ENCODE data around the gene CCDC34. TPM values are rescaled to one million over a fixed set of nuclear protein-coding genes. Genes with fewer than 3 reads are reported as not detected.
A peak's percentile ranks its signal among the peaks of the same experiment; 100 is the strongest.

The CCDC34 gene
- total RNA-seq, 6 donors from 2014 or later = 1.00 to 6.4 (median 1.6) TPM; not detected in 1

GRCh38 chr11:27395556-27396258, 32.7 kb upstream of the CCDC34 start:
- DNase-seq = peak in 1 of 2 donors; percentile 22
- no peaks in the 10 kb centered on the region for H3K36me3 ChIP-seq
- H3K9me3 ChIP-seq = no peaks in the 10 kb centered on the region
- peak; percentile 30 to 76 for ATAC-seq (ENCODE audit: low FRiP score in 2 of 2)
- no peak for TF ChIP-seq CTCF (IDR thresholded peaks at IDR 0.05)
- no peak for TF ChIP-seq POLR2A (IDR thresholded peaks at IDR 0.05)
- H3K4me1 ChIP-seq = peaks cover 0 to 19% (median 13%) of the 10 kb centered on the region in 4 donors
- no peak overlapping the region for H3K4me3 ChIP-seq
- 41 to 47% methylated on average over 7 of the region's 7 CpGs for WGBS, 2 donors
- H3K27ac ChIP-seq = no peak overlapping the region
- no peaks in the 10 kb centered on the region for H3K27me3 ChIP-seq

GRCh38 chr11:27394781-27395228, 31.8 kb upstream of the CCDC34 start:
- Histone ChIP-seq H3K4me3 (no peak overlapping the region), H3K27me3 (no peaks in the 10 kb centered on the region), H3K9me3 (no peaks in the 10 kb centered on the region), H3K4me1 (peaks cover 0 to 19% (median 13%) of the 10 kb centered on the region in 4 donors), H3K27ac (no peak overlapping the region), H3K36me3 (no peaks in the 10 kb centered on the region)
- ATAC-seq (ENCODE audit: low FRiP score in 2 of 2) (no peak), DNase-seq (no peak)
- 83 to 87% methylated on average over 4 of the region's 4 CpGs for WGBS, 2 donors
- TF ChIP-seq EP300 (IDR thresholded peaks at IDR 0.05) = no peak
- no peak for TF ChIP-seq POLR2AphosphoS5 (IDR thresholded peaks at IDR 0.05)
- no peak for TF ChIP-seq POLR2A (IDR thresholded peaks at IDR 0.05)
- no peak for TF ChIP-seq CTCF (IDR thresholded peaks at IDR 0.05)

GRCh38 chr11:27392278-27393114, 29.5 kb upstream of the CCDC34 start:
- H3K4me1 ChIP-seq = peaks cover 0 to 19% (median 13%) of the 10 kb centered on the region in 4 donors
- H3K9me3 ChIP-seq = no peaks in the 10 kb centered on the region
- ATAC-seq (ENCODE audit: low FRiP score in 2 of 2) (peak in 1 of 2 donors; percentile 56), DNase-seq (no peak)
- H3K4me3 ChIP-seq = no peak overlapping the region
- H3K27me3 ChIP-seq = no peaks in the 10 kb centered on the region
- WGBS, 2 donors = 87 to 89% methylated on average over 4 of the region's 4 CpGs
- no peaks in the 10 kb centered on the region for H3K36me3 ChIP-seq
- TF ChIP-seq EP300 (IDR thresholded peaks at IDR 0.05) = no peak
- TF ChIP-seq CTCF (IDR thresholded peaks at IDR 0.05) = no peak
- no peak for TF ChIP-seq POLR2AphosphoS5 (IDR thresholded peaks at IDR 0.05)
- TF ChIP-seq POLR2A (IDR thresholded peaks at IDR 0.05) = no peak
- H3K27ac ChIP-seq = no peak overlapping the region

- Histone ChIP-seq H3K4me1 (peaks cover 0 to 19% (median 12%) of the 10 kb centered on the region in 4 donors), H3K27ac (no peak overlapping the region), H3K27me3 (no peaks in the 10 kb centered on the region), H3K36me3 (no peaks in the 10 kb centered on the region), H3K9me3 (no peaks in the 10 kb centered on the region), H3K4me3 (no peak overlapping the region)
- ATAC-seq (ENCODE audit: low FRiP score in 2 of 2) (no peak), DNase-seq (no peak)
- WGBS, 2 donors = 84 to 87% methylated on average over 5 of the region's 5 CpGs
- TF ChIP-seq EP300 (IDR thresholded peaks at IDR 0.05) = no peak
- TF ChIP-seq POLR2A (IDR thresholded peaks at IDR 0.05) = no peak
- TF ChIP-seq CTCF (IDR thresholded peaks at IDR 0.05) = no peak
- no peak for TF ChIP-seq POLR2AphosphoS5 (IDR thresholded peaks at IDR 0.05)
These were observed 28.5 kb upstream of the CCDC34 start for GRCh38 chr11:27391331-27392015.

Measured in upper lobe of left lung (tissue), 6 donors.